GM18858 (cell line): Measurements from ENCODE around the gene UBXN6.

Experiments used
- ATAC-seq: cut with Tn5 transposase; IDR thresholded peaks from one replicate; pipeline ENCODE4 v1.9.1; 2021; ENCODE audit not compliant: unreplicated experiment

UBXN6 gene, protein sequence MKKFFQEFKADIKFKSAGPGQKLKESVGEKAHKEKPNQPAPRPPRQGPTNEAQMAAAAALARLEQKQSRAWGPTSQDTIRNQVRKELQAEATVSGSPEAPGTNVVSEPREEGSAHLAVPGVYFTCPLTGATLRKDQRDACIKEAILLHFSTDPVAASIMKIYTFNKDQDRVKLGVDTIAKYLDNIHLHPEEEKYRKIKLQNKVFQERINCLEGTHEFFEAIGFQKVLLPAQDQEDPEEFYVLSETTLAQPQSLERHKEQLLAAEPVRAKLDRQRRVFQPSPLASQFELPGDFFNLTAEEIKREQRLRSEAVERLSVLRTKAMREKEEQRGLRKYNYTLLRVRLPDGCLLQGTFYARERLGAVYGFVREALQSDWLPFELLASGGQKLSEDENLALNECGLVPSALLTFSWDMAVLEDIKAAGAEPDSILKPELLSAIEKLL

GRCh38 chr19:4457654-4458395, at the start of gene UBXN6:
TSS of gene UBXN6 (minus strand) at chr19:4457794. CDS start at chr19:4457697, 97 bp downstream.
- ATAC-seq, result peak; percentile 88

DNA sequence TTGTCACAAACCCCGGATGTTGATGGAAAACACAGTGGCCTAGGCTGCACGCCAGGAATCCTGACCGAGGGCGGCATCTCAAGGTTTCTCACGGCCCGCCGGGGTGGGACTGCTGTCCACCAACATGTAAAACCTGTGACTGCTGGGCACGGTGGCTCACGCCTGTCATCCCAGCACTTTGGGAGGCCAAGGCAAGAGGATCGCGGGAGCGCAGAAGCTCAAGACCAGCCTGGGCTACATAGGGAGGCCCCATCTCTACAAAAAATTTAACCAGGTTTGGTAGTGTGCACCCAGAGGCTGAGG, 49.5 kb upstream of the UBXN6 start:
- no peak for ATAC-seq

GRCh38 chr19:4506449-4507149, 49.0 kb upstream of the UBXN6 start:
- ATAC-seq, result no peak

DNA sequence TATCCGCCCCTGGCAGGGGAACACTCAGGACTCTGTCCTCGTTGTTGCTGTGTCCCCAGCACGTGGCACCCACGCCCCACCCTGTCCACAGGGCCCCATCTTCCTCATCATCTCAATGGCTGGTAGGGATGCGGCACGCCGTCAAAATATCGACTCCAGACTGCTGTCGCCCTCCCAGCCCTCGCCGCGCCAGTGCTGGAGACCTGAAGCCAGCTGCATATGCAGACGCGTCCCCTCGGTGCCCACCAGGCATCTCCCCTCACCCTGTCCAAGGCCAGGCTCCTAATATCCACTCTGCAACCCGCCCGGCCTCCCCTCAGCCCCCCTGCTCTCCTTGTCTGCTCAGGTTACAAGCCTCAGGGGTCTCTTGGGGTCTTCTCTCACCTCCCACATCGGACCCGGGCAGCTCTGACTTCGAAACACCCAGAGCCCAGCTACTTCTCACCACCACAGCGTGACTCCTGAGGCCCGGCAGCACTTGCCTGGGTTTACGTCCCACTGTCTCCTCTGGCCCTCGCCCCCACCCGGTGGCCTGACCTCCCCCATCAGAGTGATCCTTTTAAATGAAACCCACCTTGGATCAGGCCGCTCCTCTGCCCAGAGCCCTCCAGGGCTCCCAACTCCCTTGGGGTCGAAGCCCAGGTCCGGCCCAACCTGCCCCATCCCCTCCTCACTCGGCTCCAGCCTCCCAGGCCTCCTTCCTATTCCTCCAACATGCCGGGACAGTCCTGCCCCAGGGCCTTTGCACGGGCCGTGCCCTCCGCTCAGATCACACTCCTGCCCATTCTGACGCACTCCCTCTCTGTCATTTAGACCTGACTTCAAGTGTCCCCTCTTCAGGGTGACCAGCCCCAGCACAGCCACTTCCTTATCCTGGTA, 48.2 kb upstream of the UBXN6 start:
- ATAC-seq, result no peak

GRCh38 chr19:4504891-4505569, 47.4 kb upstream of the UBXN6 start:
- ATAC-seq, result no peak

DNA sequence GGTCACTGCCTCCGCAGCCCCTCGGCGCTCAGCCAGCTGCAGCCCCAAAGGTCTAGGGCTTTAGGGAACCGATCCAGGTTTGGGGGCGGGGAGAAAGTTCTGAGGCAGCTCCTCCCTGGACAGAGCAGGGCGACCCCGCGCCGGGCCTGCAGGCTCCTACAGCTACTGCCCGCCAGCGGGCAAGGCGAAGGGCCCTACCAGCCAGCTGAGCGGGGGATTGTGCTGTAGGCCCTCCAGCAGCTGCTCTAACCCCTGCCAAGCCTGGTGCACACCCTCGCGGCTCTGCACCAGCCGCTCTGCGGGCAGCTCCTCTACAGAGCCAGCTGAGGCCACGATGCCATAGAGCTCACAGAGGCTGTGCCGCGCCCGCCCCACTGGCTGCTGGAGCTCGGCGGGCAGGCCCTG, 46.7 kb upstream of the UBXN6 start:
- ATAC-seq, result no peak

GRCh38 chr19:4503825-4504170, 46.2 kb upstream of the UBXN6 start:
- no peak for ATAC-seq

- ATAC-seq, result no peak
These were observed 45.7 kb upstream of the UBXN6 start for GRCh38 chr19:4503132-4503824.

DNA sequence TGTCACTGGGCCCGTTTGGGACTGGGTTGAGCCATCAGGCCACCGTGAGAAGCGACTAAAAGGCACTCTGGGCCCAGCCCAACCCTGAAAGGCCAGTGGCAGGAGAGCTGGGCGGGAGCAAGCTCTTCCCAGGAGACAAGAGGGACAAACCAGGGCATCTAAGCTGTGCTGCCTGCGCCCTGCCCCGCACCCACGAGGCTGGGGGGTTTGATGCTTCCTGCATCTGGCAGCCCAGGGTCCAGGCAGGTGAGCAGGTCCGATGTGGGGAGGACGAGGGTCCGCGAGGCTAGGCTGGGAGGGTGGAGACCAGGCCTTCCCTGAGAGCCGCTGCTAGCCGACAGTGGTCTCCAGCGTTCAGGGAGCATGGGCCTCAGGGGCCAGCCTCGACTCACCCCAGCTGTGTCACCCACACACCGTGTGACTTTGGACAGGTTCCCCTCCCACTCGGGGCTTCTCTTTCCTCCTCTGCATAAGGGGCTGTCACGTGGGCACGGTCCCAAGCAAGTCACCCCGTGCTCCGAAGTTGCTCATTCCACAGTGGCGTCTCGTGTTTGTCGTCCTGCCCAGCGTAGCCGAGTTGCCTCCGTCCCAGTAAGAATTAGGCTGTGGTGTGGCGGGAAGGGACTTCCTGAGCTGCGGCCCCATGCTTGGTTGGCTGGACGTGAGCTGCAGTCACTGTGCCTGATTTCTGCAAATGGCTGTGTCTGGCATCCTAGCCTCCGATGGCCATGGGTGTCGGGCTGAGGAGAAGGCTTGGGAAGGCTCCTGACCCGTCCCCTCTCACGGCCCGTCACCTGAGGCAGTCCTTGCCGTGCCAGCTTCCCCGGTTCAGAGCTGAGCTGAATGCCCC, 44.9 kb upstream of the UBXN6 start:
- no peak for ATAC-seq

GRCh38 chr19:4501691-4502090, 44.1 kb upstream of the UBXN6 start:
- ATAC-seq, result no peak

GRCh38 chr19:4500841-4501591, 43.4 kb upstream of the UBXN6 start:
- no peak for ATAC-seq

GRCh38 chr19:4499855-4500254, 42.3 kb upstream of the UBXN6 start:
- ATAC-seq, result no peak

GRCh38 chr19:4499318-4499717, 41.7 kb upstream of the UBXN6 start:
- no peak for ATAC-seq

DNA sequence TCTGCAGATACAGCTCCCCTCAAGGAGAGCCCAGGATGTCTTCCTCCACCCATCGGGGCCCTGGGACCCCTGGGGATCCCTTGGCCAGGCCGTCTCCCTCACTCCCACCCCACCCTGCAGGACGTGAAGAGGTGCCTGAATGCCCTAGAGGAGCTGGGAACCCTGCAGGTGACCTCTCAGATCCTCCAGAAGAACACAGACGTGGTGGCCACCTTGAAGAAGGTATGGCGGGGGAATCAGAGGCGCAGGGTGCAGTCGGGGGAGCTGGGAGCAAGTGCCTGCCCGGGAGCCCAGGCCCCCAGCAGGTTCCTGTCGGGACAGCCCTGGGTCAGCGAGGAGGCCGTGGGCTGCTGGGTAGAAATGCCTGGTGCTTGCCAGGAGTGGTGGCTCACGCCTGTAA, 41.1 kb upstream of the UBXN6 start:
- ATAC-seq, result no peak

GRCh38 chr19:4497770-4498389, 40.3 kb upstream of the UBXN6 start:
- ATAC-seq, result no peak

DNA sequence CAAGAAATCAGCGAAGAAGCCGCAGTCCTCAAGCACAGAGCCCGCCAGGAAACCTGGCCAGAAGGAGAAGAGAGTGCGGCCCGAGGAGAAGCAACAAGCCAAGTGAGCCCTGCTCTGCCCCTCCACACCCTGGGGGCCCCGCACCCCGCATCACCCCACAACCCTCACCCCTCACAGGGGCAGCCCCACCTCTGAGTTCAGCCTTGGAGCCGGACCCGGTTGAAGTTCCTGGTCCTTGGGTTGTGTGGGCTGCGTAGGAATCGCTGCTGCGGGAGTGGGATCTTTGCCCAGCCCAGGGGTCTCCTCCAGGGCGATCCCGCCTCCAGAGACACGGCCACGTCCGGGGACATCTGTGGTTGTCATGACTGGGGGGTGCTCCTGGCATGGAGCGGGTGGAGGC, 38.7 kb upstream of the UBXN6 start:
- no peak for ATAC-seq

- no peak for ATAC-seq
These were observed 37.9 kb upstream of the UBXN6 start for GRCh38 chr19:4495471-4495870.

DNA sequence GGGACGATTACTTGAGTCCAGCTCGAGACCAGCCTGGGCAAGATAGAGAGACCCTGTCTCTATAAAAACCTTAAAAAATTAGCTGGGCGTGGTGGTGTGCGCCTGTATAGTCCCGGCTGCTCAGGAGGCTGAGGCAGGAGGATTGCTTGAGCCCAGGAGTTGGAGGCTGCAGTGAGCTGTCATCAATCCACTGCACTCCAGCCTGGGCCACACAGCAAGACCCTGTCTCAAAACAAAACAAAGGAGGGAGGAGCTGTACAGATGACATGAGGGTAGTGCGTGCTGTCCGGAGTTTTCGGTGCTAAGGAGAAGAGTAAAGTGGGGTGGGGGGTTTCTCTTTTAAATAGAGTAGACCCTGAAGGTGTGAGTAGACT, 37.1 kb upstream of the UBXN6 start:
- no peak for ATAC-seq
